Stomach smooth muscle (tissue), 2 donors: ENCODE measurements around the gene MRPL2.

Experiments used
- H3K27ac ChIP-seq: one replicate; pipeline ENCODE4 v1.7.0; 2013; ENCODE audit warnings: mild to moderate bottlenecking, low read length, inconsistent platforms
- H3K27me3 ChIP-seq, 2 donors: one replicate each; pipeline ENCODE4 v1.7.0; 2013; ENCODE audit warnings: low read length in 2 of 2; ENCODE audit not compliant: insufficient read depth in 2 of 2, control insufficient read depth in 1 of 2
- H3K36me3 ChIP-seq, 2 donors: one replicate each; pipeline ENCODE4 v1.7.0; 2013; ENCODE audit warnings: low read length in 2 of 2; ENCODE audit not compliant: control insufficient read depth in 2 of 2, insufficient read depth in 2 of 2
- H3K4me1 ChIP-seq: one replicate; pipeline ENCODE4 v1.7.0; 2013; ENCODE audit warnings: low read length; ENCODE audit not compliant: control insufficient read depth, insufficient read depth
- H3K4me3 ChIP-seq, 2 donors: one replicate each; pipeline ENCODE4 v1.7.0; 2013; ENCODE audit warnings: low read length in 2 of 2
- H3K9ac ChIP-seq, 2 donors: one replicate each; pipeline ENCODE4 v1.7.0; 2013; ENCODE audit warnings: low read length in 2 of 2, mild to moderate bottlenecking in 1 of 2
- H3K9me3 ChIP-seq, 2 donors: one replicate each; pipeline ENCODE4 v1.7.0; 2013; ENCODE audit warnings: low read length in 2 of 2; ENCODE audit not compliant: control insufficient read depth in 2 of 2
- donor health status: healthy.
- donor health status: Pancreatic carcinoma.

The MRPL2 gene

GRCh38 chr6:43006251-43006650, 53.0 kb downstream of the MRPL2 start:
- Histone ChIP-seq H3K9me3 (no peaks in the 10 kb centered on the region), H3K27ac (no peak overlapping the region), H3K9ac (no peak overlapping the region), H3K36me3 (peaks cover 44 to 45% of the 10 kb centered on the region in 2 donors), H3K27me3 (no peaks in the 10 kb centered on the region), H3K4me3 (no peak overlapping the region), H3K4me1 (no peaks in the 10 kb centered on the region)

GRCh38 chr6:43005844-43006243, 53.4 kb downstream of the MRPL2 start:
- H3K27me3 ChIP-seq, result no peaks in the 10 kb centered on the region
- H3K9me3 ChIP-seq, result no peaks in the 10 kb centered on the region
- H3K9ac ChIP-seq, result no peak overlapping the region
- H3K27ac ChIP-seq, result no peak overlapping the region
- H3K4me3 ChIP-seq, result no peak overlapping the region
- peaks cover 40 to 41% of the 10 kb centered on the region in 2 donors for H3K36me3 ChIP-seq
- H3K4me1 ChIP-seq, result no peaks in the 10 kb centered on the region
